Astrocyte (in vitro differentiated cells and primary cell): ENCODE results near the gene PAXIP1. TPM values are rescaled to one million over a fixed set of nuclear protein-coding genes. Genes with fewer than 3 reads are reported as not detected.
"Not testable (repeated sequence)": the region's sequence is repeated elsewhere in the genome, so short reads cannot be mapped to it uniquely, and the experiment has no call there.

Experiments
- DNase-seq: peaks from one replicate; pipeline ENCODE4 v3.0.0-alpha.2; 2010; ENCODE audit warnings: low read depth
- FAIRE-seq: peaks from 2 replicates; lab custom pipeline; 2011; peaks lifted over from hg19 to GRCh38; lab: Jason Lieb, UNC
- H2AFZ ChIP-seq: 2 replicates; pipeline ENCODE4 v1.6.0; 2012; ENCODE audit warnings: low read depth, low read length, inconsistent platforms
- H3K27ac ChIP-seq: 2 replicates; pipeline ENCODE4 v1.5.1; 2011; ENCODE audit warnings: low read depth, low read length, inconsistent platforms
- H3K27me3 ChIP-seq: 2 replicates; pipeline ENCODE4 v1.6.0; 2011; ENCODE audit warnings: low read length, inconsistent platforms; ENCODE audit not compliant: insufficient read depth
- H3K36me3 ChIP-seq: 2 replicates; pipeline ENCODE4 v1.5.1; 2011; ENCODE audit warnings: low read length, inconsistent platforms; ENCODE audit not compliant: insufficient read depth
- H3K4me1 ChIP-seq: 2 replicates; pipeline ENCODE4 v1.5.1; 2011; ENCODE audit warnings: low read length, inconsistent platforms; ENCODE audit not compliant: insufficient read depth
- H3K4me2 ChIP-seq: 2 replicates; pipeline ENCODE4 v1.6.0; 2012; ENCODE audit warnings: low read length, inconsistent platforms
- H3K4me3 ChIP-seq: 2 replicates; pipeline ENCODE4 v1.5.1; 2011; ENCODE audit warnings: low read depth, mild to moderate bottlenecking, low read length, inconsistent platforms; ENCODE audit not compliant: insufficient read depth
- H3K79me2 ChIP-seq: 2 replicates; pipeline ENCODE4 v1.6.0; 2012; ENCODE audit warnings: mild to moderate bottlenecking, low read length, inconsistent platforms; ENCODE audit not compliant: insufficient read depth
- H3K9ac ChIP-seq: 2 replicates; pipeline ENCODE4 v1.6.0; 2012; ENCODE audit warnings: mild to moderate bottlenecking, low read length, inconsistent platforms
- H3K9me3 ChIP-seq: 2 replicates; pipeline ENCODE4 v1.5.1; 2012; ENCODE audit warnings: low read depth, mild to moderate bottlenecking, low read length, inconsistent platforms; ENCODE audit not compliant: insufficient read depth
- H4K20me1 ChIP-seq: 2 replicates; pipeline ENCODE4 v1.6.0; 2012; ENCODE audit warnings: low read length, inconsistent platforms; ENCODE audit not compliant: insufficient read depth
- H3K27ac Mint-ChIP-seq: one replicate; pipeline ENCODE4 v1.8.0; 2021; ENCODE audit warnings: mild to moderate bottlenecking, mixed read lengths; ENCODE audit not compliant: unreplicated experiment
- H3K27me3 Mint-ChIP-seq: one replicate; pipeline ENCODE4 v1.8.0; 2021; ENCODE audit warnings: low read depth, mixed read lengths; ENCODE audit not compliant: unreplicated experiment
- H3K36me3 Mint-ChIP-seq: one replicate; pipeline ENCODE4 v1.8.0; 2021; ENCODE audit warnings: low read depth, mixed read lengths; ENCODE audit not compliant: unreplicated experiment
- H3K4me1 Mint-ChIP-seq: one replicate; pipeline ENCODE4 v1.8.0; 2021; ENCODE audit warnings: low read depth, mixed read lengths; ENCODE audit not compliant: unreplicated experiment
- H3K4me3 Mint-ChIP-seq: one replicate; pipeline ENCODE4 v1.8.0; 2021; ENCODE audit warnings: mild to moderate bottlenecking, moderate library complexity, mixed read lengths; ENCODE audit not compliant: unreplicated experiment
- H3K9me3 Mint-ChIP-seq: one replicate; pipeline ENCODE4 v1.8.0; 2021; ENCODE audit warnings: mild to moderate bottlenecking, mixed read lengths; ENCODE audit not compliant: unreplicated experiment
- CTCF ChIP-seq: IDR thresholded peaks from 2 replicates; pipeline ENCODE4 v1.5.1; 2011; ENCODE audit warnings: low read depth, mild to moderate bottlenecking, inconsistent platforms, low read length, moderate library complexity; ENCODE audit not compliant: insufficient read depth
- EZH2 ChIP-seq: IDR thresholded peaks from 2 replicates; pipeline ENCODE4 v1.6.1; 2012; ENCODE audit warnings: mild to moderate bottlenecking, low read length, inconsistent platforms; ENCODE audit not compliant: insufficient read depth
- total RNA-seq: library from RNA; stranded (reverse); gene quantifications from 2 replicates; pipeline ENCODE4 v1.2.1, GENCODE V29; 2021

Gene PAXIP1
- total RNA-seq, 1 donor from 2014 or later, result 12.7 TPM

- DNase-seq (peak; percentile 72), FAIRE-seq (peak; percentile 64)
- H3K4me1 ChIP-seq, result no peaks in the 10 kb centered on the region
- peak overlapping the region; percentile 77 for H2AFZ ChIP-seq
- no peaks in the 10 kb centered on the region for H3K9me3 Mint-ChIP-seq
- peak overlapping the region; percentile 46 for H3K9ac ChIP-seq
- peaks cover 23% of the 10 kb centered on the region for H3K27me3 Mint-ChIP-seq
- H3K4me3 ChIP-seq, result peak overlapping the region; percentile 46
- peaks cover under 1% of the 10 kb centered on the region for H3K9me3 ChIP-seq
- no peaks in the 10 kb centered on the region for H3K79me2 ChIP-seq
- H4K20me1 ChIP-seq, result no peaks in the 10 kb centered on the region
- H3K36me3 ChIP-seq, result no peaks in the 10 kb centered on the region
- no peak overlapping the region for H3K27ac ChIP-seq
- no peak overlapping the region for H3K4me3 Mint-ChIP-seq
- H3K4me1 Mint-ChIP-seq, result peaks cover 8% of the 10 kb centered on the region
- no peaks in the 10 kb centered on the region for H3K36me3 Mint-ChIP-seq
- TF ChIP-seq CTCF (no peak), EZH2 (no peak)
- H3K4me2 ChIP-seq, result peak overlapping the region; percentile 81
- H3K27me3 ChIP-seq, result peaks cover 3% of the 10 kb centered on the region
- no peak overlapping the region for H3K27ac Mint-ChIP-seq
Observed at GRCh38 chr7:154928136-154929005, 74.6 kb downstream of the PAXIP1 start.

GRCh38 chr7:154927624-154928125 is 75.2 kb downstream of the PAXIP1 start:
- Mint-ChIP-seq H3K9me3 (peaks cover under 1% of the 10 kb centered on the region), H3K4me3 (no peak overlapping the region), H3K36me3 (no peaks in the 10 kb centered on the region), H3K27ac (no peak overlapping the region), H3K27me3 (peaks cover 29% of the 10 kb centered on the region), H3K4me1 (peaks cover 8% of the 10 kb centered on the region)
- peak; percentile 73 for DNase-seq
- H3K4me2 ChIP-seq, result peak overlapping the region; percentile 81
- TF ChIP-seq CTCF, result peak; percentile 64
- no peak for TF ChIP-seq EZH2
- no peak for FAIRE-seq
- peak overlapping the region; percentile 46 for H3K4me3 ChIP-seq
- no peaks in the 10 kb centered on the region for H3K79me2 ChIP-seq
- no peaks in the 10 kb centered on the region for H4K20me1 ChIP-seq
- no peaks in the 10 kb centered on the region for H3K4me1 ChIP-seq
- H2AFZ ChIP-seq, result peak overlapping the region; percentile 77
- H3K9me3 ChIP-seq, result no peaks in the 10 kb centered on the region
- H3K27me3 ChIP-seq, result peaks cover 3% of the 10 kb centered on the region
- H3K27ac ChIP-seq, result no peak overlapping the region
- peak overlapping the region; percentile 46 for H3K9ac ChIP-seq
- H3K36me3 ChIP-seq, result no peaks in the 10 kb centered on the region

GRCh38 chr7:154922472-154922871 is 80.5 kb downstream of the PAXIP1 start:
- not testable (repeated sequence) for H3K4me2 ChIP-seq, H3K27ac ChIP-seq, DNase-seq, H2AFZ ChIP-seq, H3K4me3 Mint-ChIP-seq, H4K20me1 ChIP-seq, H3K36me3 ChIP-seq, H3K9me3 ChIP-seq, H3K36me3 Mint-ChIP-seq, H3K79me2 ChIP-seq, H3K9me3 Mint-ChIP-seq, H3K4me1 Mint-ChIP-seq, H3K27me3 ChIP-seq, H3K27ac Mint-ChIP-seq, H3K9ac ChIP-seq, H3K4me1 ChIP-seq, FAIRE-seq, H3K4me3 ChIP-seq
- H3K27me3 Mint-ChIP-seq, result peaks cover 34% of the 10 kb centered on the region
